HG02884 (cell line): ENCODE measurements around the gene ACBD3.
A peak's percentile ranks its signal among the peaks of the same experiment; 100 is the strongest.
"Not testable (repeated sequence)": the region's sequence is repeated elsewhere in the genome, so short reads cannot be mapped to it uniquely, and the experiment has no call there.

Source experiments
- ATAC-seq: cut with Tn5 transposase; IDR thresholded peaks from one replicate; pipeline ENCODE4 v1.9.1; 2021; ENCODE audit warnings: mild to moderate bottlenecking, moderate library complexity; ENCODE audit not compliant: unreplicated experiment

Gene ACBD3

DNA sequence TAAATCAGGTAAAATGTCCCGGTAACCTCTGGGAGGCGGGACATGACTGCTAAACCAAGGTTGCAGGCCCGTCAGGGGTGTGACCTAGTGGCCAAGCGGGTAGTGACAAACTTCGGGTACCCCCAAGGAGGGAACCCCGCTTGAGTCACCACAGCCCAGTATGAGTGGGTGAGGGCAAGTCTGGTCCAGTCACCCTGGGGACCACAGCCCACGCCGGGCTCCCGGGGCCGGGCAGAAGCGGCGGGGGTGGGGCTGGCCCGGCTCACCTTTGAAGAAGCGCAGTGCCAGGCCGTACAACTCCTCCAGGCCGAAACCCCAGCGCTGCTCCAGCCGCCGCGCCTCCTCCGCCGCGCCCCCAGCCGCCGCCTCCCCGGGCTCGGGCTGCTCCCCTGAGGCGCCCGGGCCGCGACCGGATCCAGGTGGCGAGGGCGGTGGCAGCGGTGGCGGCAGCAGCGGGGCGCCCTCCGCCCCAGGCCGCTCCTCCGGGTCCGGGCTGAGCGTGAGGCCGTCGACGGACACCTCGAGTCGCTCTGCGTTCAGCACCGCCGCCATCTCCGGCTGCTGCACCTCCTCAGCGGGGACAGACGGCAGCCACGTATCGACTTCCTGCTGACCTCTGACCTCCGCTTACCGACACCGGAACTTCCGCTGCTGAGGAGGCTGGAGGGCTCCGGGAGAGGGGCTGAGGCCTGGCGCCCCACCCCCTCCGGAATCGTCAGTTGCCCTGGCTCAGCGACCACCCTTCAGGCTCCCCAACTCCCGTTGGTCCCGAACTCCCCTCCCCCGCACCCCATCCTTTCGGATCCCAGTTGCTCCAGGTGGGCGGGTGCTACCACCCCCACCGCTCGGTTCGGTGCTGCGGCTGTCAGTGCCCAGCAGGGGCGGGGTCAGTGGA is at the start of gene ACBD3:
Gene ACBD3 (minus strand): TSS at position 618 of the 895 bp plus-strand sequence. CDS start 66 bp downstream, at position 552.
- peak; percentile 93 for ATAC-seq

DNA sequence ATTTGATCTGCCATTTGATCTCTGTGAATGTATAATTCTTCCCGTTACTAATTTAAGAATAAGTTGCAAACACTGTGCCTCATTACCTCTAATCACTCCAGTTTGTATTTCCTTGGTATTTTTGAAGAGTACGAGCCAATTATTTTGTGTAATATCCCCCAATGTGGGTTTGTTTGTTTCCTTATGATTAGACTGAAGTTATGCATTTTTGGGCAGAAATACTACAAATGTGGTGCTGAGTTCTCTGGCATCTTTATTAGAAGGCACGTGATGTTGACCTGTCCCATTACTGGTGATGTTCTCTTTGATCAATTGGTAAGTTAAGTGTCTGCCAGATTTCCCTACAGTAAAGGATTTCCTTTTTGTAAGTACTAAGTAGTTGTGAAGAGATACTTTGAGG is 47.3 kb upstream of the ACBD3 start:
- ATAC-seq, result no peak

DNA sequence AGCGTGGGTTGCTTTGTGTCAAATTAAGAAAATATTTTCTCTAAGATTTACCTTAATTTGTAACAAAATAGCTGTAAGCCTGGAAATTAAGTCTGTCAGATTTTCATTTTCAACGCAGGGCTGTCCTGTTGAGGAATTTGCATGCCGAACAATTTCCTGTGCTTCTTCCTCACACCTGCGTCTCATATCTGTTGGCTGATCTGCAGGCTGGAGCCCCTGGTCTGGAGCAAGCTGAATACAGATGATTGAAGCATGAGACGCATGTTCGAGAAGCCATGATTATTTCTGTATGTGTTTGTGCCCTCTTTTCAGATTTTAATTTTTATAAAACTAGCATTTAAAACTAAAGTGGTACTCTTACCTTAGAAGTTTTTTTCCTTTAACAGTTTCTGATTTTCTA is 46.8 kb upstream of the ACBD3 start:
- ATAC-seq, result no peak

GRCh38 chr1:226226601-226227000 is 40.1 kb upstream of the ACBD3 start:
- ATAC-seq, result no peak

DNA sequence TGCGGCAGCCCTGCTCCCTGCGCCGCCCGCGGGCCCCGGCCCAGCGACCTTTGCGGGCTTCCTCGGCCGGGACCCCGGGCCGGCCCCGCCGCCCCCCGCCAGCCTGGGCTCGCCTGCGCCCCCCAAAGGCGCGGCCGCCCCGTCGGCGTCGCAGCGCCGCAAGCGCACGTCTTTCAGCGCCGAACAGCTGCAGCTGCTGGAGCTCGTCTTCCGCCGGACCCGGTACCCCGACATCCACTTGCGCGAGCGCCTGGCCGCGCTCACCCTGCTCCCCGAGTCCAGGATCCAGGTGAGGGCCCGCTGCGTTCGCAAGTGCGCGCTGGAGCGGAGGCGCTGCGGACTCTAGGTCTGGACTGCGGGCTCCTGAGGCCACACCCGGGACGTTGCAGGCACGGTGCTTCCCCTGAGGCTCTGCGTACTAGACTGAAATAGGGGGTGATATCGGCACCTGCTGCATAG is 37.3 kb upstream of the ACBD3 start:
- peak; percentile 64 for ATAC-seq

DNA sequence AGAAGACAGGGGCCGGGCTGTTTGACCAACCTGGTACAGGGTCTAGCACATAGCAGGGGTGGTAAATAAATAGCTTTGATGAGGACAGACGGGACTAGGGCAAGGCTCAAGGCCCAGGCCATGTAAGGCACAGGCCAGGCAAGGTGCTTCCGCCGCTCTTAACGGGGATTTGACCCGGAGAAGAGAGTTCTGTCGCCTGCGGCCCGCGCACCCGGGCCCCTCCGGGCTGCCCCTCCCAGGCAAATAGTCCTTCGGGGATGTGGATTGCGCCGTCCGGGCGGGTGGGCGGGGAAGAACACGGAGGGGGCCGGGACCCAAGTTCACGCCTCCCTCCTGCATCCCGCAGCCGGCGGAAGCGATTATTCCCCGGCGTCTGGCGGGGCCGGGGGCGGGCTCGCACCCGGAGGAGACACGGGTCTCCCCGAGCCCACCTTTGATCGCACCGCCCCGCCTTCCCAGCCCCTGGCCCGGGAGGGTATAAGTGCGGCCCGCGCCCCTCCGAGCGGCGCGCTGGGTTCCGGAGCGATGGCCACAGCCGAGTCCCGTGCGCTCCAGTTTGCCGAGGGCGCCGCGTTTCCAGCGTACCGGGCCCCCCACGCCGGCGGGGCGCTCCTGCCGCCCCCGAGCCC is 36.7 kb upstream of the ACBD3 start, which contains the start of gene MIXL1:
Gene MIXL1 (plus strand): TSS at position 508 of the 629 bp plus-strand sequence. CDS start 18 bp downstream, at position 526.
- peak; percentile 21 for ATAC-seq

- no peak for ATAC-seq
Measured at GRCh38 chr1:226222686-226223085, 36.1 kb upstream of the ACBD3 start.

DNA sequence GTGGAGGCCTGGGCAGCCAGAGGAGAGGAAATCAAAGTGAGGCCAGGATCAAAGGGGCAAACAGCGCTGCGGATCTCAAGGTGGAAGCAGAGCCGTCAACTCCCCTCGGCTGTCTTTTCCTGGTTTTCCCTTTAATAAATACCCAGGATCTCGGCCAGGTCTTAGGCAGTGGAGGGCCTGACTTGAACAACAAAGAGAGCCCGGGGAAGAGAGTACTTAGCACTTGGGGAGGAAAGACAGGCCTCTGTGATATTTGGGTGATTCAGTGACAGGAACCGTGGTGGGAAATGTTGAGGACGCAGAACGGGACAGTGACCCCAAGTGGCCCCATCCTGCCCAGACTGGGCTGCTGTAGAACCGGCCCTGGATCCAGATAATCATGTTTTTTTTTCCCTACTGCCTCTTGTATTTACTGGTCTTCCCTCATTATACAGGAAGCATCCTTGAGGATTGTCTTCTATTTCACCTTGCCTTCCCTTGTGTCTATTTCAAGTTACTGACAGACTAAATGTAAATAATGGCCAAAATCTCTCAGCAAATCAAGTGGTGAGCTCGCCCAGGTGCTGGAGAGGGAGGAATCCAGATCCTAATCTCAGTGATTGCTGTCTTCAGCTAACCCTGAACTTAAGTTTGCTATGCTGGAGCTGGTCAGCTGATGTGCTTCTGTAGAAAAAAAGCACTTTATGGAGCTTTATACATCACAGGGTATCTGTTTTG is 34.1 kb upstream of the ACBD3 start:
- no peak for ATAC-seq

GRCh38 chr1:226217273-226217672 is 30.7 kb upstream of the ACBD3 start:
- ATAC-seq, result no peak

DNA sequence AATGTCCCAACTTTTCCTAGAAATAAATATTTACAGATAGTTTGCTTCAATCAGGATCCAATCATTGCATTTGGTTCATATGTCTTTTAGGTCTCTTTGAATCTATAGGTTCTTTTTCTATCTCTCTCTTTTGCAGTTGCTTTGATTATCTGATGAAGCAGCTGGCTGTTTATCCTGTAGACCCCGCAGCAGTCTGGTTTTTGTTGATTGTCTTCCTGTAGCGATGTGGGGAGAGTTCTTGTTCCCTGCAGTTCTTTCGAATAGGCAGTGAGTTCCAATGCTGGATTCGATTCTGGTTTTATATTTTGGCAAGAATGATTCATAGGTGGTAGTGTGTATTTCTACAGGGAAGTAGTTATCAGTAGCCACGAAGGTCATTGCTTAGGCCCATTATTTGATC is 29.5 kb upstream of the ACBD3 start:
- no peak for ATAC-seq

- ATAC-seq, result no peak
Measured at GRCh38 chr1:226215239-226215638, 28.7 kb upstream of the ACBD3 start.

GRCh38 chr1:226212545-226212944 is 26.0 kb upstream of the ACBD3 start:
- no peak for ATAC-seq

DNA sequence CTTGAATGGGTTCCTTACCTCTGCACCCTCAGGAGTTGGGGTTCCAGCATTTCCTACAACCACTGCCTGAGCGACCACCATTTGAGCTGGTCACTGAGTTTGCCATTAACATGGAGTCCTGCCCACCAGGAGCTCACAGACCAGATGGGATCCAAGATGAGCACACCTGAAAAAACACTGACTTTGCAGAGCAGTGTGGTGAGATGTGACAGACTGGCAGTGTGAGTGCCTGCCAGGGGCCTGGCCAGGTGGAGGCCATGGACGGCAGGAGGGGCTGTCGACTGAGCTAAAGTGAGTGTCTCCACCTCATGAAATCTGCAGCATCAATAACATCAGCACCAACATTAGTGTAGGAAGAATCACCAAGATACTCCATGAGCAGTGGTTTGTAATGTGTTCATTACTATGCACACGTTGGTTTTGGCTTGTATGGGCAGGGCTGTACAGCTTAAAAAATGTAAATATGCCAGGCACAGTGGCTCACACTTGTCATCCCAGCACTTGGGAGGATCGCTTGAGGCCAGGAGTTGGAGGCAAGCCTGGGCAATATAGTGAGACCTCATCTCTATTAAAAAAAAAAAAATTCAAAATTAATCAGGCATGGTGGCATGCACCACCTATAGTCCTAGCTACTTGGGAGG is 24.8 kb upstream of the ACBD3 start:
- no peak for ATAC-seq

- no peak for ATAC-seq
Measured at GRCh38 chr1:226210571-226211176, 24.1 kb upstream of the ACBD3 start.

- no peak for ATAC-seq
Measured at GRCh38 chr1:226209307-226210059, 22.9 kb upstream of the ACBD3 start.

GRCh38 chr1:226207048-226207447 is 20.5 kb upstream of the ACBD3 start:
- ATAC-seq, result no peak

- ATAC-seq, result no peak
Measured at GRCh38 chr1:226204198-226204597, 17.7 kb upstream of the ACBD3 start.

DNA sequence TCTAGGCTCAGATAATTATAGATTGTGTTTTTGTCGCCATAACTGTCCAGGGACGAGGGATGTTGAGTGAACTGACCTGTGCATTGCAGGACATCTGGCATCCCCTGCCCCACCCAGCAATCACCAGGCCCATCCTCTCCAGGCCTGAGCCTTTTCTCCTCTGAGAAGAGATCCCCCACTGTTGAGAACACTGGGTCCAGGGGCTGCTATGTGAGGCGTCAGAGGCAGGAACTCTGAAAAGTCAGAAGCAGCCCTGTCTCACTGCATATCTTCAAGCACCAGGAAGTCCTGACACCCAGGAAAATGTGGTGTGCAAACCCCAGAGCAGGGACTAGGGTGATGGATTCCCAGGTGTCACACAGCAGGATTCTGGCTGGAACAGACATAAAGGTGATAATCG is 17.1 kb upstream of the ACBD3 start:
- ATAC-seq, result no peak

- ATAC-seq, result no peak
Measured at GRCh38 chr1:226203240-226203639, 16.7 kb upstream of the ACBD3 start.

DNA sequence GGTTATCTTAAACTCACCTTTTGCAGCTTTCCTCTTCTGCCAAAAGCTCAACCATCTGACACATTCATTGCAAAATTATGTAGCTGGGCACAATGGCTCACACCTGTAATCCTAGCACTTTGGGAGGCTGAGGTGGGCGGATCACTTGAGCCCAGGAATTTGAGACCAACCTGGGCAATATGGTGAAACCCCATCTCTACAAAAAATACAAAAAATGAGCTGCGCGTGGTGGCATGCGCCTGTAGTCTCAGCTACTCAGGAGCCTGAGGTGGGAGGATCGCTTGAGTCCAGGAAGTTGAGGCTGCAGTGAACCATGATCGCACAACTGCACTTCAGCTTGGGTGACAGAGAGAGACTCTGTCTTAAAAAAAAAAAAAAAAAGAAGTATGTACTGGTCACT is 16.1 kb upstream of the ACBD3 start:
- ATAC-seq, result not testable (repeated sequence)
